Heart right ventricle (tissue), 16 donors: ENCODE results near the gene MTMR1. TPM values are rescaled to one million over a fixed set of nuclear protein-coding genes. Genes with fewer than 3 reads are reported as not detected.

Source experiments
- ATAC-seq, 8 donors: fragments of 200-7000 bp; cut with Tn5 transposase; one replicate each; pipeline ENCODE4 v1.9.1; 2020; ENCODE audit warnings: mild to moderate bottlenecking in 8 of 8, moderate library complexity in 8 of 8, moderate number of reproducible peaks in 1 of 8
- DNase-seq, 2 donors: peaks; one replicate each; pipeline ENCODE4 v3.0.0-alpha.2; 2020
- H3K27ac ChIP-seq, 10 donors: fragments of 200-600 bp; sonication (generic) in 2 of 10; one replicate each; pipeline versions ENCODE4 v1.5.0 to v1.8.0; 2020 to 2022; ENCODE audit warnings: mild to moderate bottlenecking in 3 of 10
- H3K27me3 ChIP-seq, 7 donors: fragments of 200-600 bp; one replicate each; pipeline ENCODE4 v1.8.0; 2021 to 2022; ENCODE audit warnings: mild to moderate bottlenecking in 2 of 7
- H3K36me3 ChIP-seq, 9 donors: fragments of 200-600 bp; sonication (generic) in 1 of 9; one replicate each; pipeline versions ENCODE4 v1.5.0 to v1.8.0; 2020 to 2022; ENCODE audit warnings: mild to moderate bottlenecking in 2 of 9
- H3K4me1 ChIP-seq, 9 donors: fragments of 200-600 bp; sonication (generic) in 1 of 9; one replicate each; pipeline versions ENCODE4 v1.5.0 to v1.8.0; 2020 to 2022; ENCODE audit warnings: mild to moderate bottlenecking in 4 of 9
- H3K4me3 ChIP-seq, 10 donors: fragments of 200-600 bp; sonication (generic) in 2 of 10; one replicate each; pipeline versions ENCODE4 v1.5.0 to v1.8.0; 2020 to 2022; ENCODE audit warnings: mild to moderate bottlenecking in 7 of 10, moderate library complexity in 2 of 10
- H3K9me3 ChIP-seq, 11 donors: fragments of 200-600 bp in 10 of 11; sonication (generic) in 2 of 11; one replicate each; pipeline versions ENCODE4 v1.5.0 to v1.8.0; 2013 to 2022; ENCODE audit warnings: mild to moderate bottlenecking in 2 of 11, control low read depth in 1 of 11, moderate library complexity in 1 of 11
- WGBS, 2 donors: extraction: QIAGEN DNeasy Blood & Tissue Kit; methylation state at CpG; one replicate each; pipeline ENCODE4 v1.1.7; 2013; ENCODE audit warnings: inconsistent platforms in 1 of 2; 5-methylcytosine and 5-hydroxymethylcytosine counted together
- intact Hi-C, 10 donors: fragments of 100-400 bp; cut with DNase I; formaldehyde crosslinking; loops; one replicate each; pipeline versions ENCODE4 v1.11.1 to v1.14.2; 2022
- polyA plus RNA-seq, 2 donors: library from polyadenylated mRNA; stranded (reverse); fragments of 200-250 nt; gene quantifications; one replicate each; pipeline ENCODE4 v1.2.3, GENCODE V29; 2013
- total RNA-seq, 10 donors: library from RNA; stranded (reverse); fragmentation: NEBNext Ultra II Directional in 3 of 10; extraction: Animal tissue kit (Norgen Biotek cat#: 25700) in 3 of 10; gene quantifications; one replicate each; pipeline versions ENCODE4 v1.2.1 to v1.2.4, GENCODE V29; 2021 to 2023
- TF ChIP-seq, protein P1 (sequence below), 9 donors: fragments of 200-600 bp; sonication (generic) in 2 of 9; IDR thresholded peaks; one replicate each; pipeline versions ENCODE4 v1.5.0 to v1.8.0; 2021 to 2022; ENCODE audit warnings: antibody characterized with exemption in 9 of 9, mild to moderate bottlenecking in 5 of 9, moderate library complexity in 1 of 9
- donor health status: Arrhythmogenic right ventricular cardiomyopathy.
- donor health status: ischemic (EF 13 %, LVEDD 7.1; RV severe dilation, severe dysfunction).
- donor health status: healthy with polysubstance abuse.
- donor health status: DM: no; HTN: yes; CAD: no.
- donor health status: DM: no; HTN: no; CAD: no.
- donor health status: ischemic (EF 25% LVEDD 6.9; RV normal size, moderate dysfunction).
- donor health status: ischemic (EF 25% LVEDD 5.7; RV mildly dilated, moderate dysfunction).
- donor health status: healthy.
- donor health status: DM: yes; HTN: yes; CAD: no.
- donor health status: Ischemic cardiomyopathy.
- donor health status: ischemic (EF 35%, LVEDD 5.7; RV mildly dilated, moderate dysfunction).
- donor health status: nonischemic (EF 11% LVEDD 7.7; RV severe dilation, severe dysfunction).
- donor health status: DM: yes; HTN: yes; CAD: no.
- donor health status: PGD.
- donor health status: ischemic (EF 29% LVEDD 5.4; RV normal size, mild dysfunction).
- donor health status: nonischemic (EF 23%, LVEDD 6.1; RV moderate dilation, normal function).

The MTMR1 gene
- total and polyA plus RNA-seq, 12 donors = 5.6 to 24.9 (median 19.2) TPM

DNA sequence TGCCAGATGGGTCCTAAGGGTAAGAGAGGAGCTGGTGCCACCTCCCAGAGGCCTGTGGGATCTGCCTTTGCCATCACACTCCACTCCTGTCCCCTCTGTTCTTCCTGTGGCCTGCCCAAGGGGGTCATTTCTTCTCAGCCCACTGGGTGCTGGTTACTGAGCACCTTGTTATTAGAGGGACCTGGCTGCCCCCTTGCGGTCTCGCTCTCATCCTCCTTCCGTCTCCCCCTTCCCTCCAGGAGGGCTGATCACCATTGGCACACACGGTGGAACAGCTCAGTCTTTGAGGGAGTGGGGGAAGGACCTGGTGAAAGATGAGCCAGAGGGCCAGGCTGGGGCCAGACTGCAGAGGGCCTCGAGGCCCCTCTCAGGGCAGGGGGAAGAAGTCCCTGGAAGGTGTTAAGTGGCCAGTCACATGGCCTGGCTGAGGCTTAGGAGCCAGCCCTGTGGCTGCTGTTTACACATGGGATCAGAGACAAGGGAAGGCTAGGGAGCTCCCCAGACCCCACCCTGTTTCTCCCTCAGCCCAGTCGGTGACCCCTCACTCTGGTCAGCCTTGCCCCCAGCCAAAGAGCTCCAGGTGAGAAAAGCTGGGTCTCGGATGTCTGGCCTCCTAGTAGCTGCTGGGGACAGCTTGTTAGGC, 68.1 kb downstream of the MTMR1 start:
- no peak for DNase-seq

GRCh38 chrX:150761819-150762216, 68.6 kb downstream of the MTMR1 start:
- intact Hi-C loops = no loop called here
- ATAC-seq = no peak
- Histone ChIP-seq H3K27me3 (no peaks in the 10 kb centered on the region), H3K27ac (no peak overlapping the region), H3K36me3 (peaks cover 0 to 25% (median 0%) of the 10 kb centered on the region in 9 donors), H3K4me1 (peaks cover 0 to 4% (median 0%) of the 10 kb centered on the region in 9 donors), H3K4me3 (no peak overlapping the region), H3K9me3 (no peaks in the 10 kb centered on the region)
- 84 to 85% methylated on average over 8 of the region's 8 CpGs for WGBS, 2 donors
- DNase-seq = no peak
- TF ChIP-seq, protein P1, sequence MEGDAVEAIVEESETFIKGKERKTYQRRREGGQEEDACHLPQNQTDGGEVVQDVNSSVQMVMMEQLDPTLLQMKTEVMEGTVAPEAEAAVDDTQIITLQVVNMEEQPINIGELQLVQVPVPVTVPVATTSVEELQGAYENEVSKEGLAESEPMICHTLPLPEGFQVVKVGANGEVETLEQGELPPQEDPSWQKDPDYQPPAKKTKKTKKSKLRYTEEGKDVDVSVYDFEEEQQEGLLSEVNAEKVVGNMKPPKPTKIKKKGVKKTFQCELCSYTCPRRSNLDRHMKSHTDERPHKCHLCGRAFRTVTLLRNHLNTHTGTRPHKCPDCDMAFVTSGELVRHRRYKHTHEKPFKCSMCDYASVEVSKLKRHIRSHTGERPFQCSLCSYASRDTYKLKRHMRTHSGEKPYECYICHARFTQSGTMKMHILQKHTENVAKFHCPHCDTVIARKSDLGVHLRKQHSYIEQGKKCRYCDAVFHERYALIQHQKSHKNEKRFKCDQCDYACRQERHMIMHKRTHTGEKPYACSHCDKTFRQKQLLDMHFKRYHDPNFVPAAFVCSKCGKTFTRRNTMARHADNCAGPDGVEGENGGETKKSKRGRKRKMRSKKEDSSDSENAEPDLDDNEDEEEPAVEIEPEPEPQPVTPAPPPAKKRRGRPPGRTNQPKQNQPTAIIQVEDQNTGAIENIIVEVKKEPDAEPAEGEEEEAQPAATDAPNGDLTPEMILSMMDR (IDR thresholded peaks at IDR 0.05) = no peak

More for the DNA sequence above, 68.1 kb downstream of the MTMR1 start:
- no peak for ATAC-seq
- Histone ChIP-seq H3K4me1 (no peaks in the 10 kb centered on the region), H3K27ac (no peak overlapping the region), H3K27me3 (no peaks in the 10 kb centered on the region), H3K9me3 (no peaks in the 10 kb centered on the region), H3K36me3 (peaks cover 0 to 25% (median 0%) of the 10 kb centered on the region in 9 donors), H3K4me3 (no peak overlapping the region)
- intact Hi-C loops = no loop called here
- 63 to 69% methylated on average over 7 of the region's 7 CpGs for WGBS, 2 donors
- TF ChIP-seq, protein P1 (IDR thresholded peaks at IDR 0.05) = no peak

DNA sequence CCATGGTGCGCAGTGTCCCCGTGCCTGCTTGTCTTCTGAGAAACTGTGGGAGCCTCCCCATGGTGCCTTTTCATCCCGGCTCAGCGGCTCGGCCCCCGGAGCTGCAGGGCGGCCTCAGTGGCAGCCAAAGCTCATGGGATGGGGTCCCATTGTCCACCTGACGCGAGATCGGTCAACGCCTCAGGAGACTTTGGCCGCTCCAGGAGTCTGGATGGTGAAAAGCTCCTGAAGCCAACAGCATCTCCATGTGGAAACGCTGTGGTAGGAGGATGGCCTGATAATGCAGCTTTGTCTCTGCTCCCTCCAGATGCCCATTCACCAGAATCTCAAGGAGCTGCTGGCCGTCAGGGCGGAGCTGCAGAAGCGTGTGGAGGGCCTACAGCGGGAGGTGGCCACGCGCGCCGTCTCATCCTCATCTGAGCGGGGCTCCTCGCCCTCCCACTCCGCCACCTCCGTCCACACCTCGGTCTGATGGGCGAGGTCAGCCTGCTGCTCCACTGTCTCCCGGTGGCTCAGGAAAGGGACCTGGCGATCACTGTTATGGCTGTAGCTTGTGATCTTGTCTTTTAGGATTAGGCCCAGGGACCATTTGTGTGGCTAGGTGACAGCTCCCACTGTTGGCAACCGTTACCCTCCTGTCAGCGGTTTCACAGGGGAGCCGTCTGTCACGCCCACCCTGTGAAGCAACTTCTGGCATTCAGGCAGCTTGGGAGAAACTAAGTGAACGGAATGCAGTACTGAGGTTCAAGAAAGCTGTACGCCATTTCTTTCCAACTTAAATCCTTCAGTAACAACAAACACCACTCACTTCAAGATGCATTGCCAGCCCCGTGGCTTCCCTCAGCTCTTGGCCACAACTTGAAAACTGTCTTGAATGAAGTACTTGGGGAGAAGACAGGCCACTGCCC, 69.3 kb downstream of the MTMR1 start:
- peak in 1 of 8 donors; percentile 5 for ATAC-seq
- H3K4me1 ChIP-seq = peaks cover 0 to 11% (median 6%) of the 10 kb centered on the region in 9 donors
- no peaks in the 10 kb centered on the region for H3K27me3 ChIP-seq
- DNase-seq = no peak
- peaks cover 0 to 25% (median 0%) of the 10 kb centered on the region in 9 donors for H3K36me3 ChIP-seq
- TF ChIP-seq, protein P1 (IDR thresholded peaks at IDR 0.05) = no peak
- intact Hi-C loops = no loop called here
- H3K27ac ChIP-seq = no peak overlapping the region
- 77 to 85% methylated on average over 36 of the region's 36 CpGs for WGBS, 2 donors
- no peak overlapping the region for H3K4me3 ChIP-seq
- H3K9me3 ChIP-seq = no peaks in the 10 kb centered on the region

DNA sequence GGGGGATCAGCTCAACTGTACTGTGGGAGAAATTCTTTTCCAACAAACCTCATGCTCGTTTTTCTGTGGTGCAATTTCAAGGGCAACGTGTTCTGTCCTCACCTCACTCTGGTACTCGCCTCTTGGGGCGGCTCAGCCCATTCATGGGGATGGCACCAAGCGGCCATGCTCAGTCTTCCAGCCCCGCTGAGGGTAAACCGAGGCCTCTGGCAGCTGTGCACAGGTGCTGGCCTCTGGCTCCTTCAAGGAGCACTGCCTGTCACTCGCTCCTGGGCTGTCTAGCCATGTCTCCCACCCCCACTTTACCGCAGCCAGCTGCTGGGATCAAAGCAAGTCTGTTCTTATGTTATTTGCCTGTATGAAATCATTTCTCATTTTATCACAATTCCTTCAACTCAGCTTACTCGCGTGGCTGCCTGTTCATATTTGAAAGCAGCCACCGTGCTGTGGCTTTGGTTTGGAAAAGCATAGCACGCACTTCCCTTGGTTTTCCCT, 70.2 kb downstream of the MTMR1 start:
- TF ChIP-seq, protein P1 (IDR thresholded peaks at IDR 0.05) = no peak
- intact Hi-C loops = no loop called here
- Histone ChIP-seq H3K27me3 (no peaks in the 10 kb centered on the region), H3K9me3 (no peaks in the 10 kb centered on the region), H3K4me1 (peaks cover 0 to 16% (median 10%) of the 10 kb centered on the region in 9 donors), H3K36me3 (peaks cover 0 to 18% (median 0%) of the 10 kb centered on the region in 9 donors), H3K27ac (no peak overlapping the region), H3K4me3 (no peak overlapping the region)
- DNase-seq = no peak
- ATAC-seq = no peak
- WGBS, 2 donors = 79 to 89% methylated on average over 13 of the region's 13 CpGs
